MM.1S (cell line): ENCODE measurements around the gene DUSP7.

ENCODE experiments used
- EZH2 ChIP-seq: fragments of 300-600 bp; sonication (generic); optimal IDR thresholded peaks from 2 replicates; pipeline ENCODE3; 2017; ENCODE audit warnings: low read depth, mild to moderate bottlenecking, antibody characterized with exemption, low read length, mixed read lengths
- EZH2phosphoT487 ChIP-seq: fragments of 300-600 bp; sonication (generic); IDR thresholded peaks from 2 replicates; pipeline ENCODE4 v1.6.1; 2018; ENCODE audit warnings: antibody characterized with exemption, low read length
- TF ChIP-seq, protein P1 (sequence below): fragments of 300-600 bp; sonication (generic); IDR thresholded peaks from 2 replicates; pipeline ENCODE4 v1.5.1; 2016; ENCODE audit warnings: antibody characterized with exemption, low read length, mixed read lengths

DNA sequence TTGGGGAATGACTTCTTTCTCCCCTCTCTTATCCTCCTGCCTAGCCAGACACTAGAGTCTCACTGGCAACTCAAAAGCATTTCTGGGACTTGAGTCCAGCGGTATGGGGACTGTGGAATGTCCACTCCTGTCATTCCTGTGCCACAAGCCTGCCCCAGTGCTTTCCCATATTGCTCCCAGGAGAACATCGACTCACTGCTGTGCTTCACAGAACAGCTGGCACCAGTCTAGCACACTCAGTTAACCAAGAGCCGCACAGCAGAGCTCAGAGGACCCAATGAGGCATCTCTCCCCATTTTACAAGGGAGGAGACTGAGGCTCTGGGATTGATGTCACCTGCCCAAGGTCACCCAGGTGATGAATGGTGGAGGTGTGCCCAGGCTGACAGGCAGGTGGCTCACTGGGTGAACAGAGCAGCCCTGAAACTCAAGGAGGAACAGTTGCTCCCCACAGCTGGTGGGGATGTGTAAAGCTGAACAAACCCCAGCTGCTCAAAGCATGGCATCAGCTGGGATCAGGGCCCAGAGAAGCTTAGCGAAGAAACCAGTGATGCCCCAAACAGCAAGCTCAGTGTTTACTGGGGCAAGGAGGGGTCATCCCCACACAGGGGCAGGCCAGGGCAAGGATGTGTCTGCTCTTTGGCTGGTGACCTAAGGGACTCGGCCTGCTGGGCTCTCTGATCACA is 35.4 kb upstream of the DUSP7 start:
- TF ChIP-seq, protein P1, sequence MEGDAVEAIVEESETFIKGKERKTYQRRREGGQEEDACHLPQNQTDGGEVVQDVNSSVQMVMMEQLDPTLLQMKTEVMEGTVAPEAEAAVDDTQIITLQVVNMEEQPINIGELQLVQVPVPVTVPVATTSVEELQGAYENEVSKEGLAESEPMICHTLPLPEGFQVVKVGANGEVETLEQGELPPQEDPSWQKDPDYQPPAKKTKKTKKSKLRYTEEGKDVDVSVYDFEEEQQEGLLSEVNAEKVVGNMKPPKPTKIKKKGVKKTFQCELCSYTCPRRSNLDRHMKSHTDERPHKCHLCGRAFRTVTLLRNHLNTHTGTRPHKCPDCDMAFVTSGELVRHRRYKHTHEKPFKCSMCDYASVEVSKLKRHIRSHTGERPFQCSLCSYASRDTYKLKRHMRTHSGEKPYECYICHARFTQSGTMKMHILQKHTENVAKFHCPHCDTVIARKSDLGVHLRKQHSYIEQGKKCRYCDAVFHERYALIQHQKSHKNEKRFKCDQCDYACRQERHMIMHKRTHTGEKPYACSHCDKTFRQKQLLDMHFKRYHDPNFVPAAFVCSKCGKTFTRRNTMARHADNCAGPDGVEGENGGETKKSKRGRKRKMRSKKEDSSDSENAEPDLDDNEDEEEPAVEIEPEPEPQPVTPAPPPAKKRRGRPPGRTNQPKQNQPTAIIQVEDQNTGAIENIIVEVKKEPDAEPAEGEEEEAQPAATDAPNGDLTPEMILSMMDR: no peak
- TF ChIP-seq EZH2 (no peak), EZH2phosphoT487 (no peak)
